Thyroid gland (tissue), 4 donors: ENCODE measurements around the gene FBXW10B.

Experiments
- POLR2A ChIP-seq, 2 donors: fragments of 450-650 bp; IDR thresholded peaks; one replicate each; pipeline ENCODE4 v1.6.1; 2017; ENCODE audit warnings: antibody characterized with exemption in 2 of 2, mild to moderate bottlenecking in 2 of 2, moderate library complexity in 1 of 2
- TF ChIP-seq, protein P1 (sequence below), 6 experiments: fragments of 200-600 bp in 3 of 6; fragments of 450-650 bp in 3 of 6; sonication (generic) in 3 of 6; IDR thresholded peaks; one replicate each; pipeline ENCODE4 v1.5.1; 2016 to 2019; ENCODE audit warnings: antibody characterized with exemption in 6 of 6, mild to moderate bottlenecking in 2 of 6, inconsistent platforms in 1 of 6, moderate library complexity in 1 of 6

DNA sequence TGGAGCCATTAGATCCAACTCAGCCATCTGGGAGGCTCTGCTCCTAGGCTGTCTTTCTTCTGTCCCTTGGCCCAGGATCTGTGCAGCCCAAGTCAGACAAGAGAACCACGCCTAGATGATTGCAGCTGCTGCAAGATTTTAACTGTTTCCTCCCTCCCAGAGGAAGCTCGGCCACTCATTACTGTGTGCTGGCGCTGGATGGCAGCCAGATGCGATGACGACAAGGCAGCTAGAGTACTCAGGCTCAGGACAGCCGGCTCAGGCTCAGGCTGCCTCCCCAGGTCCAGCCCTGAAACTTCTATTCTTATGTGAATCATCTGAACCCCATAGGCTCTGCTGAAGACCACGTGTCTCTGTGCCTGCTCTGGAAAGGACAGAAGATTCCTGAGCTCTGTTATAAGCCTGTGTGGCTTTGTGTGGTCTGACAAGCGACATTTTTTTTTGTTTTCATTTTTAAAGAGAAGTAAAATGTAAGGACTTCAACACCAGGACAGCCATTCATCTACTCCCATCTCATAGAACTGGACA is 32.1 kb upstream of the FBXW10B start:
- peak in 1 of 2 donors; percentile 92 for TF ChIP-seq POLR2A (IDR thresholded peaks at IDR 0.05)
- TF ChIP-seq, protein P1, sequence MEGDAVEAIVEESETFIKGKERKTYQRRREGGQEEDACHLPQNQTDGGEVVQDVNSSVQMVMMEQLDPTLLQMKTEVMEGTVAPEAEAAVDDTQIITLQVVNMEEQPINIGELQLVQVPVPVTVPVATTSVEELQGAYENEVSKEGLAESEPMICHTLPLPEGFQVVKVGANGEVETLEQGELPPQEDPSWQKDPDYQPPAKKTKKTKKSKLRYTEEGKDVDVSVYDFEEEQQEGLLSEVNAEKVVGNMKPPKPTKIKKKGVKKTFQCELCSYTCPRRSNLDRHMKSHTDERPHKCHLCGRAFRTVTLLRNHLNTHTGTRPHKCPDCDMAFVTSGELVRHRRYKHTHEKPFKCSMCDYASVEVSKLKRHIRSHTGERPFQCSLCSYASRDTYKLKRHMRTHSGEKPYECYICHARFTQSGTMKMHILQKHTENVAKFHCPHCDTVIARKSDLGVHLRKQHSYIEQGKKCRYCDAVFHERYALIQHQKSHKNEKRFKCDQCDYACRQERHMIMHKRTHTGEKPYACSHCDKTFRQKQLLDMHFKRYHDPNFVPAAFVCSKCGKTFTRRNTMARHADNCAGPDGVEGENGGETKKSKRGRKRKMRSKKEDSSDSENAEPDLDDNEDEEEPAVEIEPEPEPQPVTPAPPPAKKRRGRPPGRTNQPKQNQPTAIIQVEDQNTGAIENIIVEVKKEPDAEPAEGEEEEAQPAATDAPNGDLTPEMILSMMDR (IDR thresholded peaks at IDR 0.05), result no peak
